ENCODE results near the gene ACSS3. TPM values are rescaled to one million over a fixed set of nuclear protein-coding genes. Genes with fewer than 3 reads are reported as not detected.

ACSS3 gene
- total and polyA plus RNA-seq, 2 of the 8 experiments (the other 6 are each of a cell fraction or from before 2014, with no cell fraction given): 14.4 to 24.0 TPM

DNA sequence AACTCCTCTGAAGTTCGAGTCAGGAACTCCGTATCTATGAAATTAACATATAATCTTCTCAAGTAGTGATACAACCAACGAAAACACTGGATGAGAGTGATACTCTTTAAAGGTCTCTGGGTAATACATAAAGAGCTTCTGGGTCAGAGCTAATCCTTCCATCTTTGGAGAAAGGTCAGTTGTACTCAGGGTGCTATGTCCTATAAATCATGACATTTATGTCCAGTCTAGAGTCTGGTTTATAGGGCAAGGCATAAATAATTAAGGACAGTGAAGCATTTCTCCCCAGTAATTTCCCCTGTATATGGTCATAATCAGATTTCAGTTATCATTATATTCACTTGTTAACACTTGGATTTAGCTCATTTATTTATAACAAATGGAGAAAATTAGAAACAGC lies 90.6 kb downstream of the ACSS3 start:
- no peak overlapping the region for H3K23ac ChIP-seq (ENCODE audit: insufficient read length)
- 96% methylated on average over 3 of the region's 3 CpGs; no CpG with 5 or more reads in 1 of the 2 experiments for WGBS, 2 experiments (ENCODE audit: extremely low coverage in 1 of 2, insufficient coverage in 1 of 2, insufficient read length in 1 of 2, insufficient replicate concordance in 2 of 2, low coverage in 1 of 2, low lambda C conversion rate in 2 of 2, missing lambda C conversion rate in 1 of 2)
- no peaks in the 10 kb centered on the region for H3K79me2 ChIP-seq (ENCODE audit: control insufficient read depth in 1 of 2, insufficient read depth in 2 of 2, low read length in 2 of 2)
- no peak overlapping the region for H3K14ac ChIP-seq (ENCODE audit: insufficient read length)
- no peak overlapping the region for H2BK120ac ChIP-seq (replicated peaks; ENCODE audit: low read depth, low read length)
- ChIA-PET CTCF (ENCODE audit: partially characterized antibody) (no interaction called here), POLR2A (ENCODE audit: partially characterized antibody) (no interaction called here)
- H4K5ac ChIP-seq (ENCODE audit: insufficient read length, low read depth, low read length): no peak overlapping the region
- no peak overlapping the region for H3K9ac ChIP-seq (replicated peaks in 1 of 4; ENCODE audit: extremely low read depth in 1 of 4, low read depth in 3 of 4, low read length in 3 of 4)
- FAIRE-seq (no peak), DNase-seq (ENCODE audit: low read depth in 1 of 2, low spot score in 2 of 2) (no peak)
- no peak overlapping the region for H3K4ac ChIP-seq (replicated peaks; ENCODE audit: insufficient read length, low read depth, low read length)
- H2BK15ac ChIP-seq (ENCODE audit: low read length): no peak overlapping the region
- no peak overlapping the region for H2BK5ac ChIP-seq (ENCODE audit: low read depth, low read length)
- H3K18ac ChIP-seq (ENCODE audit: extremely low read depth, low read length): no peak overlapping the region
- H4K20me1 ChIP-seq (replicated peaks in 1 of 2; ENCODE audit: control insufficient read depth in 1 of 2, insufficient read depth in 2 of 2, low read length in 2 of 2): no peaks in the 10 kb centered on the region
- no peak overlapping the region for H3K27ac ChIP-seq (ENCODE audit: low read depth, low read length)
- H4K8ac ChIP-seq (ENCODE audit: extremely low read depth, insufficient read depth, low read length): no peak overlapping the region
- no peak overlapping the region for H2BK12ac ChIP-seq (ENCODE audit: low read depth, low read length)
- H2BK20ac ChIP-seq (ENCODE audit: low read length): no peak overlapping the region
- H3K4me1 ChIP-seq (replicated peaks in 1 of 4; ENCODE audit: control insufficient read depth in 3 of 4, insufficient read depth in 4 of 4, low read length in 3 of 4): 0 out of 7 replicates have a peak, but pooled peaks cover 0 to 4% (median 0%) of the 10 kb centered on the region in 4 experiments
- no peaks in the 10 kb centered on the region for H3K36me3 ChIP-seq (ENCODE audit: control insufficient read depth in 2 of 4, insufficient read depth in 4 of 4, low read length in 3 of 4)
- no peak overlapping the region for H4K91ac ChIP-seq (replicated peaks; ENCODE audit: insufficient read length, low read length)
- H2AK5ac ChIP-seq (ENCODE audit: low read depth, low read length): no peak overlapping the region
- H3K56ac ChIP-seq (replicated peaks; ENCODE audit: insufficient read length, low read depth, low read length): no peak overlapping the region
- no peaks in the 10 kb centered on the region for H3K79me1 ChIP-seq (ENCODE audit: low read depth, low read length)
- H3K9me3 ChIP-seq (ENCODE audit: insufficient read depth in 2 of 2, low read depth in 1 of 2, low read length in 1 of 2): no peaks in the 10 kb centered on the region
- no peak overlapping the region for H2AFZ ChIP-seq (ENCODE audit: low read length)
- H3K23me2 ChIP-seq (ENCODE audit: low read depth, low read length): no peaks in the 10 kb centered on the region
- H3K4me2 ChIP-seq (ENCODE audit: insufficient read depth in 1 of 2, low read depth in 2 of 2, low read length in 2 of 2): no peak overlapping the region
- H3K4me3 ChIP-seq (ENCODE audit: extremely low read depth in 1 of 4, insufficient read depth in 2 of 4, low read depth in 3 of 4, low read length in 4 of 4): no peak overlapping the region
- no peaks in the 10 kb centered on the region for H3K27me3 ChIP-seq (replicated peaks in 1 of 4; ENCODE audit: control insufficient read depth in 3 of 4, extremely low read depth in 1 of 4, insufficient read depth in 3 of 4, low read length in 3 of 4)
- TF ChIP-seq RNF2 (IDR thresholded peaks at IDR 0.05; ENCODE audit: borderline replicate concordance, low read depth, low read length, missing control alignments, poor library complexity, severe bottlenecking) (no peak), TEAD4 (IDR thresholded peaks at IDR 0.05; ENCODE audit: low read depth, low read length) (no peak), GABPA (IDR thresholded peaks at IDR 0.05; ENCODE audit: borderline replicate concordance, insufficient read depth, low read length) (no peak), RAD21 (IDR thresholded peaks at IDR 0.05 in 1 of 2, conservative IDR thresholded peaks at IDR 0.05 in 1 of 2; ENCODE audit: low read depth in 2 of 2, low read length in 2 of 2) (no peak), ASH2L (IDR thresholded peaks at IDR 0.05; ENCODE audit: low read length) (no peak), RXRA (IDR thresholded peaks at IDR 0.05; ENCODE audit: insufficient read depth, low read depth, low read length) (no peak), MAFK (IDR thresholded peaks at IDR 0.05; ENCODE audit: low read depth, low read length) (no peak), BCL11A (IDR thresholded peaks at IDR 0.05; ENCODE audit: low read depth in 2 of 2, low read length in 2 of 2) (no peak), RFX5 (IDR thresholded peaks at IDR 0.05; ENCODE audit: borderline replicate concordance, low read depth, low read length) (no peak), NRF1 (IDR thresholded peaks at IDR 0.05; ENCODE audit: low read depth, low read length) (no peak), JUN (IDR thresholded peaks at IDR 0.05; ENCODE audit: low read depth, low read length) (no peak), JUND (IDR thresholded peaks at IDR 0.05; ENCODE audit: low read length) (no peak)
- TF ChIP-seq, protein P1, sequence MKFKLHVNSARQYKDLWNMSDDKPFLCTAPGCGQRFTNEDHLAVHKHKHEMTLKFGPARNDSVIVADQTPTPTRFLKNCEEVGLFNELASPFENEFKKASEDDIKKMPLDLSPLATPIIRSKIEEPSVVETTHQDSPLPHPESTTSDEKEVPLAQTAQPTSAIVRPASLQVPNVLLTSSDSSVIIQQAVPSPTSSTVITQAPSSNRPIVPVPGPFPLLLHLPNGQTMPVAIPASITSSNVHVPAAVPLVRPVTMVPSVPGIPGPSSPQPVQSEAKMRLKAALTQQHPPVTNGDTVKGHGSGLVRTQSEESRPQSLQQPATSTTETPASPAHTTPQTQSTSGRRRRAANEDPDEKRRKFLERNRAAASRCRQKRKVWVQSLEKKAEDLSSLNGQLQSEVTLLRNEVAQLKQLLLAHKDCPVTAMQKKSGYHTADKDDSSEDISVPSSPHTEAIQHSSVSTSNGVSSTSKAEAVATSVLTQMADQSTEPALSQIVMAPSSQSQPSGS (IDR thresholded peaks at IDR 0.05; ENCODE audit: low read length): no peak

Data from H1 (cell line).